GM23248 (cell line): Measurements from ENCODE around the gene TMUB1. TPM values are rescaled to one million over a fixed set of nuclear protein-coding genes. Genes with fewer than 3 reads are reported as not detected.
A peak's percentile ranks its signal among the peaks of the same experiment; 100 is the strongest.

Source experiments
- DNase-seq: peaks from one replicate; pipeline ENCODE4 v3.0.0-alpha.2; 2015
- H2AFZ ChIP-seq: fragments of 200-600 bp; sonication (generic); 2 replicates; pipeline ENCODE4 v1.6.1; 2016; ENCODE audit warnings: antibody characterized with exemption
- H3F3A ChIP-seq: fragments of 200-600 bp; sonication (generic); 2 replicates; pipeline ENCODE4 v1.6.1; 2016; ENCODE audit warnings: mild to moderate bottlenecking, antibody characterized with exemption, mixed run types; ENCODE audit not compliant: insufficient read depth
- H3K27ac ChIP-seq: fragments of 200-600 bp; sonication (generic); 2 replicates; pipeline ENCODE4 v1.5.1; 2016; ENCODE audit warnings: mild to moderate bottlenecking
- H3K27me3 ChIP-seq: fragments of 200-600 bp; sonication (generic); replicated peaks from 2 replicates; pipeline ENCODE4 v1.6.1; 2016; ENCODE audit warnings: mild to moderate bottlenecking; ENCODE audit not compliant: insufficient read depth
- H3K36me3 ChIP-seq: fragments of 200-600 bp; sonication (generic); 2 replicates; pipeline ENCODE4 v1.6.1; 2016; ENCODE audit warnings: low read depth, mild to moderate bottlenecking
- H3K4me1 ChIP-seq: fragments of 200-600 bp; sonication (generic); 2 replicates; pipeline ENCODE4 v1.6.1; 2016; ENCODE audit warnings: mild to moderate bottlenecking; ENCODE audit not compliant: insufficient read depth
- H3K4me2 ChIP-seq: fragments of 200-600 bp; sonication (generic); one replicate; pipeline ENCODE4 v1.6.1; 2016; ENCODE audit warnings: mild to moderate bottlenecking; ENCODE audit not compliant: unreplicated experiment
- H3K4me3 ChIP-seq: fragments of 200-600 bp; sonication (generic); 2 replicates; pipeline ENCODE4 v1.5.1; 2016; ENCODE audit warnings: mild to moderate bottlenecking
- H3K79me2 ChIP-seq: fragments of 200-600 bp; sonication (generic); 2 replicates; pipeline ENCODE4 v1.6.1; 2016; ENCODE audit warnings: mild to moderate bottlenecking; ENCODE audit not compliant: insufficient read depth
- H3K9ac ChIP-seq: fragments of 200-600 bp; sonication (generic); 2 replicates; pipeline ENCODE4 v1.6.1; 2016; ENCODE audit warnings: mild to moderate bottlenecking
- H3K9me2 ChIP-seq: fragments of 200-600 bp; sonication (generic); 2 replicates; pipeline ENCODE4 v1.6.1; 2016; ENCODE audit warnings: mixed run types, mild to moderate bottlenecking, moderate library complexity; ENCODE audit not compliant: insufficient read depth
- H3K9me3 ChIP-seq: fragments of 200-600 bp; sonication (generic); one replicate; pipeline ENCODE4 v1.6.1; 2017; ENCODE audit warnings: low read depth
- H4K20me1 ChIP-seq: fragments of 200-600 bp; sonication (generic); 2 replicates; pipeline ENCODE4 v1.6.0; 2016; ENCODE audit not compliant: insufficient read depth
- EZH2 ChIP-seq: fragments of 200-600 bp; sonication (generic); IDR thresholded peaks from 2 replicates; pipeline ENCODE4 v1.6.1; 2018; ENCODE audit warnings: antibody characterized with exemption, mild to moderate bottlenecking; ENCODE audit not compliant: insufficient read depth, poor library complexity, severe bottlenecking
- EZH2phosphoT487 ChIP-seq: fragments of 200-600 bp; sonication (generic); IDR thresholded peaks from 2 replicates; pipeline ENCODE4 v1.6.1; 2018; ENCODE audit warnings: antibody characterized with exemption, moderate library complexity, mild to moderate bottlenecking, low read depth; ENCODE audit not compliant: insufficient read depth
- WGBS, 2 experiments: methylation state at CpG; one replicate each; pipeline ENCODE4 v1.1.6; 2015 to 2017; ENCODE audit warnings: low lambda C conversion rate in 2 of 2, low coverage in 1 of 2; ENCODE audit errors: missing lambda C conversion rate in 2 of 2; 5-methylcytosine and 5-hydroxymethylcytosine counted together
- in situ Hi-C: fragments of 300-500 bp; cut with MboI; formaldehyde crosslinking; loops from 2 replicates; pipeline ENCODE4 v1.15.0; 2020
- polyA plus RNA-seq: library from polyadenylated mRNA; unstranded; fragments of >200 nt; fragmentation: Nextera tagmentation; extraction: Ambion mirVana; gene quantifications from 2 replicates; pipeline ENCODE4 v1.2.1, GENCODE V29; 2016
- total RNA-seq: library from RNA; depleted of rRNA; stranded (reverse); fragments of >200 nt; shearing (Covaris generic); gene quantifications from 2 replicates; pipeline ENCODE4 v1.2.3, GENCODE V29; 2014

The TMUB1 gene
- total and polyA plus RNA-seq, 2 experiments from 2014 or later: 19.9 to 33.6 TPM

DNA sequence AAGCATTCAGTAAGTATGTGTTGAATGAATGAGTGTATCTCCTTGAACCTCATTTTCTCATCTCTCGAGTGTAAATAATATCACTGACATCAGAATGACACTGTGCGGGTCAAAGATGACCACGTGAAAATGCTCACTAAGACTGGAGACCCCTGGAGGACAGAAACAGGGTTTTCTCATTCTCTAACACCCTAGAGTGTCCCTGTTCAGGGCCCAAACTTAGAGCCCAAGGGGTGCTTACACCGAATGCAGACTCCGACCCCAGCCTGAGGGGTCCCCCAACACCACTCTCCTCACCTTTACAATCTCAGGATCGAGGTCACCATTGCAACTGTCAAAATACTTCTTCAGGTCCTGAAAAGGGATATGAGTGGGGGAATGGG, 27.0 kb downstream of the TMUB1 start:
- Histone ChIP-seq H3F3A (peaks cover 10% of the 10 kb centered on the region), H3K36me3 (no peaks in the 10 kb centered on the region), H3K9me2 (no peaks in the 10 kb centered on the region), H3K27me3 (no peaks in the 10 kb centered on the region), H3K27ac (no peak overlapping the region), H3K9me3 (no peaks in the 10 kb centered on the region), H4K20me1 (no peaks in the 10 kb centered on the region), H3K4me3 (no peak overlapping the region), H3K79me2 (peaks cover 19% of the 10 kb centered on the region), H3K9ac (no peak overlapping the region), H3K4me1 (peaks cover 22% of the 10 kb centered on the region), H2AFZ (no peak overlapping the region), H3K4me2 (no peak overlapping the region)
- DNase-seq: no peak
- in situ Hi-C loops: loop anchor here (10.0 kb wide), 1 partner anchor 61 kb away; the partner anchor contains the start of gene NOS3
- 71 to 74% methylated on average over 6 of the region's 6 CpGs for WGBS, 2 experiments
- TF ChIP-seq EZH2phosphoT487: no peak
- no peak for TF ChIP-seq EZH2

DNA sequence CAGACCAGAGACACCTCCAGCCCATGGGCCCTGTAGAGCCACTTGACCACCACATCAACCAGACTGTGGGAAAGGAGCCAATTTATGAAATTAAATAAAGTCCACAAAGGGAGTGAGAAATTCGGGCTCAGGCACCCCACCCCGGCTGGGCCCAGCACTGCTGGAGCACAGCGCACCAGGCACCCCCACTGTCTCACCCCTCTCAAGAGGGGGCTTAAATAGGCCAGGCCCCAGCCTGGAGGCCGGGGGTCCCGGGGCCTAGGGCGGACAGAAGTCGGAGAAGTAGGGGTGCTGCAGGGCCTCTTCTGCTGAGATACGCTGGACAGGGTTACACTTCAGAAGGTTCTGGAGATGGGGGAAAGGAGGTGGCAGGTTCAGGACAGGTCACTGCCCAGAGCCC, 29.5 kb downstream of the TMUB1 start:
- H3K9ac ChIP-seq: no peak overlapping the region
- no peak overlapping the region for H2AFZ ChIP-seq
- no peak overlapping the region for H3K27ac ChIP-seq
- peaks cover 11% of the 10 kb centered on the region for H3K4me1 ChIP-seq
- in situ Hi-C loops: loop anchor here (10.0 kb wide), 1 partner anchor 59 kb away; the partner anchor contains the start of gene NOS3
- DNase-seq: no peak
- 80% methylated on average over 8 of the region's 8 CpGs for WGBS, 2 experiments
- H3K9me3 ChIP-seq: no peaks in the 10 kb centered on the region
- TF ChIP-seq EZH2 (no peak), EZH2phosphoT487 (no peak)
- H3K4me2 ChIP-seq: no peak overlapping the region
- no peaks in the 10 kb centered on the region for H4K20me1 ChIP-seq
- no peaks in the 10 kb centered on the region for H3K36me3 ChIP-seq
- no peaks in the 10 kb centered on the region for H3K9me2 ChIP-seq
- H3F3A ChIP-seq: peaks cover 5% of the 10 kb centered on the region
- H3K27me3 ChIP-seq: no peaks in the 10 kb centered on the region
- H3K79me2 ChIP-seq: 0 out of 2 replicates have a peak, but pooled peaks cover 4% of the 10 kb centered on the region
- H3K4me3 ChIP-seq: no peak overlapping the region

- no peak overlapping the region for H3K4me2 ChIP-seq
- no peaks in the 10 kb centered on the region for H4K20me1 ChIP-seq
- H3F3A ChIP-seq: no peaks in the 10 kb centered on the region
- no peak overlapping the region for H2AFZ ChIP-seq
- TF ChIP-seq EZH2phosphoT487: no peak
- 81 to 89% methylated on average over 4 of the region's 4 CpGs for WGBS, 2 experiments
- no peak overlapping the region for H3K27ac ChIP-seq
- in situ Hi-C loops: loop anchor here (10.0 kb wide), 1 partner anchor 58 kb away; the partner anchor contains the start of gene NOS3
- no peaks in the 10 kb centered on the region for H3K9me3 ChIP-seq
- 0 out of 2 replicates have a peak, but pooled peaks cover 4% of the 10 kb centered on the region for H3K79me2 ChIP-seq
- no peaks in the 10 kb centered on the region for H3K27me3 ChIP-seq
- no peak overlapping the region for H3K4me3 ChIP-seq
- H3K9me2 ChIP-seq: no peaks in the 10 kb centered on the region
- no peaks in the 10 kb centered on the region for H3K36me3 ChIP-seq
- peaks cover 6% of the 10 kb centered on the region; the same call in 1 of the 2 replicates for H3K4me1 ChIP-seq
- H3K9ac ChIP-seq: no peak overlapping the region
- DNase-seq: no peak
These were observed 30.2 kb downstream of the TMUB1 start for GRCh38 chr7:151053096-151053495.

GRCh38 chr7:151051108-151051507, 32.2 kb downstream of the TMUB1 start:
- H3K36me3 ChIP-seq: no peaks in the 10 kb centered on the region
- TF ChIP-seq EZH2phosphoT487 (no peak), EZH2 (no peak)
- no peak overlapping the region for H2AFZ ChIP-seq
- H3F3A ChIP-seq: peaks cover 13% of the 10 kb centered on the region
- no peaks in the 10 kb centered on the region for H3K27me3 ChIP-seq
- no peaks in the 10 kb centered on the region for H3K79me2 ChIP-seq
- H3K4me3 ChIP-seq: no peak overlapping the region
- H3K4me1 ChIP-seq: peaks cover 9% of the 10 kb centered on the region
- H4K20me1 ChIP-seq: no peaks in the 10 kb centered on the region
- peak; percentile 89 for DNase-seq
- no peak overlapping the region for H3K9ac ChIP-seq
- 6 to 10% methylated on average over 13 to 44 of the region's 50 CpGs for WGBS, 2 experiments
- in situ Hi-C loops: loop anchor here (10.0 kb wide), 1 partner anchor 56 kb away; the partner anchor contains the start of gene NOS3
- no peak overlapping the region for H3K27ac ChIP-seq
- H3K4me2 ChIP-seq: peak overlapping the region; percentile 16
- H3K9me2 ChIP-seq: no peaks in the 10 kb centered on the region
- H3K9me3 ChIP-seq: no peaks in the 10 kb centered on the region

GRCh38 chr7:151048911-151049463, 34.3 kb downstream of the TMUB1 start:
- no peak overlapping the region for H3K4me2 ChIP-seq
- H2AFZ ChIP-seq: no peak overlapping the region
- H3K27ac ChIP-seq: no peak overlapping the region
- no peaks in the 10 kb centered on the region for H3K9me3 ChIP-seq
- peaks cover 9% of the 10 kb centered on the region for H3K4me1 ChIP-seq
- no peaks in the 10 kb centered on the region for H3K79me2 ChIP-seq
- WGBS, 2 experiments: 92 to 93% methylated on average over 38 of the region's 38 CpGs
- H3K27me3 ChIP-seq: no peaks in the 10 kb centered on the region
- H3K9me2 ChIP-seq: no peaks in the 10 kb centered on the region
- in situ Hi-C loops: no loop called here
- no peak overlapping the region for H3K9ac ChIP-seq
- peaks cover 13% of the 10 kb centered on the region for H3F3A ChIP-seq
- no peaks in the 10 kb centered on the region for H4K20me1 ChIP-seq
- DNase-seq: no peak
- H3K4me3 ChIP-seq: no peak overlapping the region
- H3K36me3 ChIP-seq: no peaks in the 10 kb centered on the region
- TF ChIP-seq EZH2 (no peak), EZH2phosphoT487 (no peak)
